MG63 (cell line): ENCODE measurements around the gene C20orf202. TPM values are rescaled to one million over a fixed set of nuclear protein-coding genes. Genes with fewer than 3 reads are reported as not detected.
A peak's percentile ranks its signal among the peaks of the same experiment; 100 is the strongest.
"Not testable (repeated sequence)": the region's sequence is repeated elsewhere in the genome, so short reads cannot be mapped to it uniquely, and the experiment has no call there.

Source experiments
- DNase-seq: peaks from one replicate; pipeline ENCODE4 v3.0.0-alpha.2; 2020
- H3K27me3 ChIP-seq: fragments of 250-450 bp; sonication (Bioruptor Pico); 2 replicates; pipeline ENCODE4 v1.5.1; 2020; ENCODE audit warnings: mild to moderate bottlenecking, moderate library complexity
- H3K36me3 ChIP-seq: fragments of 250-450 bp; sonication (Bioruptor Pico); 2 replicates; pipeline ENCODE4 v1.5.1; 2020; ENCODE audit warnings: mild to moderate bottlenecking, moderate library complexity
- H3K4me3 ChIP-seq: fragments of 250-450 bp; sonication (Bioruptor Pico); 2 replicates; pipeline ENCODE4 v1.5.1; 2020; ENCODE audit warnings: mild to moderate bottlenecking, moderate library complexity
- H3K9me3 ChIP-seq: fragments of 250-450 bp; sonication (Bioruptor Pico); 2 replicates; pipeline ENCODE4 v1.5.1; 2020; ENCODE audit warnings: mild to moderate bottlenecking, moderate library complexity
- total RNA-seq: library from RNA; depleted of rRNA; stranded (reverse); fragments of >200 nt; shearing (Covaris generic); gene quantifications from 2 replicates; pipeline ENCODE4 v1.2.3, GENCODE V29; 2014; ENCODE audit warnings: low replicate concordance

The C20orf202 gene
- total RNA-seq, 1 experiment from 2014 or later: not detected

DNA sequence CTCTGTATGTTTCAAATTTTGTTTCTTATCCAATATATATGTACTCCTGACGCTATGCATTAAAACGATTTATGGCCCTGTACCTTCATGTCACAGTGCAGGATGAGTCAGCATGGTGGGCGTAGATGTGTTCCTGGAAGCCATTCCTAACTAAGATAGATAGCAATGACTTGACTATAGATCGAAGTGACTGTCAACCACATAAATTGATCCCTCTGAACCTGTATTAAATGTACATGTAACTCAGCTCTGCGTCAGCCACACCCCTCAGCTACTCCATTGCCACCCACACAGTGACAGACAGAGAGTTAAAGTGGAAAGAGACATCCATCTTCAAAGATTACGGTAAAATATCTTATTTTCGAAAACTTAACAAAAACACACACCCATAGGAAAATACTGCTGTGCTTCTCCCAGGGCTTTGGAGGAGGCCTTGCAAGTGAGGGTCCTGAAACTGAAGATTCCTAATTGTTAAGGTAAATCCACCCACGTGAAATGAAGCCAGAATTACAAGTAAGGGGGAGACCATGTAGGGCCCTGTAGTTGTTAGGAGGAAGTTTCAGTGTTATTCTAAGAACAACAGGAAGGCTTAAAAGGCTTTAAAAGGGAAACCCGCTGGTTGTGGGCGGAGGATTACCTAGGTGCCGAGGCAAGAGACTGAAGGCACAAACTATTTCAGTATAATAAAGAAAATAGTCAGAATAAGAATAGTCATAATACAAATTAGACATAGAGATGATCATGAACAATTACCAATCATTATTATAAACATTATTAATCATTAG, 12.3 kb downstream of the C20orf202 start:
- Histone ChIP-seq H3K4me3 (no peak overlapping the region), H3K36me3 (no peaks in the 10 kb centered on the region), H3K9me3 (no peaks in the 10 kb centered on the region), H3K27me3 (no peaks in the 10 kb centered on the region)
- no peak for DNase-seq

DNA sequence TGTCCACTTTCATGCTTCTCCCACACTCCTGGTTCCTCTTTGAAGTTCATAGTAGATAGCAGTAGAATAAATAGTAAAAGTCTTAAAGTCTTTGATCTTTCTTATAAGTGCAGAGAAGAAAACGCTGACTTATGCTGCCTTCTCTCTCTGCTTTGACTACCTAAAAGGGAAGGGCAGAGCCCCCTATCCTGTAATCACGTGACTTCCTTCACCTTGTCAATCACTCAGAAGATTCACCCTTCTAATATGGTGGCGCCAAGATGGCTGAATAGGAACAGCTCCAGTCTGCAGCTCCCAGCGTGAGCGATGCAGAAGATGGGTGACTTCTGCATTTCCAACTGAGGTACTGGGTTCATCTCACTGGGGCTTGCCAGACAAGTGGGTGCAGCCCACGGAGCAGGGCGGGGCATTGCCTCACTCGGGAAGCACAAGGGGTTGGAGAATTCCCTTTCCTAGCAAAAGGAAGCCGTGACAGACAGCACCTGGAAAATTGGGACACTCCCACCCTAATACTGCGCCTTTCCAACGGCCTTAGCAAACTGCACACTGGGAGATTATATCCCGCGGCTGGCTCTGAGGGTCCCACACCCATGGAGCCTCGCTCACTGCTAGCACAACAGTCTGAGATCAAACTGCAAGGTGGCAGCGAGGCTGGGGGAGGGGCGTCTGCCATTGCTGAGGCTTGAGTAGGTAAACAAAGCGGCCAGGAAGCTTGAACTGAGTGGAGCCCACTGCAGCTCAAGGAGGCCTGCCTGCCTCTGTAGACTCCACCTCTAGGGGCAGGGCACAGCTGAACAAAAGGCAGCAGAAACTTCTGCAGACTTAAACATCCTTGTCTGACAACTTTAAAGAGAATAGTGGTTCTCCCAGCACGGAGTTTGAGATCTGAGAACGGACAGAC, 13.5 kb downstream of the C20orf202 start:
- not testable (repeated sequence) for DNase-seq, H3K36me3 ChIP-seq, H3K9me3 ChIP-seq, H3K4me3 ChIP-seq, H3K27me3 ChIP-seq

DNA sequence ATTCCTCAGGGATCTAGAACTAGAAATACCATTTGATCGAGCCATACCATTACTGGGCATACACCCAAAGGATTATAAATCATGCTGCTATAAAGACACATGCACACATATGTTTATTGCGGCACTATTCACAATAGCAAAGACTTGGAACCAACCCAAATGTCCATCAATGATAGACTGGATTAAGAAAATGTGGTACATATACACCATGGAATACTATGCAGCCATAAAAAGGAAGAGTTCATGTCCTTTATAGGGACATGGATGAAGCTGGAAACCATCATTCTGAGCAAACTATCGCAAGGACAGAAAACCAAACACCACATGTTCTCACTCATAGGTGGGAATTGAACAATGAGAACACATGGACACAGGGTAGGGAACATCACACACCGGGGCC, 19.5 kb downstream of the C20orf202 start:
- DNase-seq, H3K4me3 ChIP-seq, H3K36me3 ChIP-seq, H3K27me3 ChIP-seq, H3K9me3 ChIP-seq: not testable (repeated sequence)

DNA sequence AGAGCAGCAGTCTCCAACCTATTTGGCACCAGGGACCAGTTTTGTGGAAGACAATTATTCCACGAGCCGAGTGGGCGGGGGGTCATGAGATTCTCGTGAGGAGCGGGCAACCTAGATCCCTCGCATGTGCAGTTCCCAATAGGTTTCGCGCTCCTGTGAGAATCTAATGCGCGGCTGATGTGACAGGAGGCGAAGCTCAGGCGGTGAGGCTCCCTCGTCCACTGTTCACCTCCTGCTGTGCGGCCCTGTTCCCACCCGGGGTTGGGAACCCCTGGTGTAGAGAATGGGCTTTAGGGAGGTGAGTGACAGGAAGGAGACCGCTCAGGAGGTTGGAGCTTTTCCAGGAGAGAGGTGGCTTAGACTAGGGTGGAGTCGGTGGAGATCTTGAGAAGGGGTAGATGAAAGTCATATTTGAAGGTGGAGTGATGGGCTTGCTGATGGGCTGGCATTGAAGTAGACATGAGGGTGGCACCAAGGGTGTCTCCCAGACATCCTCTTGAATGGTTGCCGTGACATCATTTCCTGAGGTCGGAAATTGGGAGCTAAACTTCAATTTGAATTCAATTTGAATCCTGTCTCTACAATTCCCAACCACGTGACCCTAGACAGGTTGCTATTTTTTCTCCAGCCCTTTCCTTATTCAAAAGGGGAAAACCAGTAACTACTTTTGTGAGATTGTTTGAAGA, 21.1 kb downstream of the C20orf202 start:
- peaks cover 16% of the 10 kb centered on the region for H3K27me3 ChIP-seq
- no peak for DNase-seq
- H3K36me3 ChIP-seq: no peaks in the 10 kb centered on the region
- H3K9me3 ChIP-seq: no peaks in the 10 kb centered on the region
- H3K4me3 ChIP-seq: no peak overlapping the region

DNA sequence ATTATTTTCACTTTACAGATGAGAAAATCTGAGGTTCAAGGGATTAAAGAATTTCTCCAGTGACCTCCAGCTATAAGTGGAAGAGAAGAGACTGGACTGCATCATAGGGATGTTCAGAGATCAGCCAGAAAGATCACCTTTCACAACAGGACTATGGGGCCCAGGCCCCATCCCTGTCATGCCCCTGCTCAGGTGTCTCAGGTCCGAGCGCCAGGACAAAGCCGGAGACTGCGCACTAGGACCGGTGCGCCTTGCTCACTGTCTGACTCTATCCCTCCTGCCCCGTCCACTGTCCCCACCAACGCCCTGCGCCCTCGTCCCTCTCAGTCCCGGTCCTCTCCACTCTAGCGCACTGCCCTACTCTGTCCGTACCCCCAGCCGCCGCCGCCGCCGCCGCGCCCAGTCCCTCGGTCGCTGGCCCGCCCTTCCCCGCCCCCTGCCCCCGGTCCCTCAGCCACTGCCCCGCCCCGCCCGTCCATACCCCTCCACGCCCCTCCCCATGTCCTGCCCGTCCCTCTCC, 22.1 kb downstream of the C20orf202 start:
- Histone ChIP-seq H3K4me3 (peak overlapping the region; percentile 30), H3K9me3 (no peaks in the 10 kb centered on the region), H3K36me3 (no peaks in the 10 kb centered on the region), H3K27me3 (peaks cover 23% of the 10 kb centered on the region)
- no peak for DNase-seq

DNA sequence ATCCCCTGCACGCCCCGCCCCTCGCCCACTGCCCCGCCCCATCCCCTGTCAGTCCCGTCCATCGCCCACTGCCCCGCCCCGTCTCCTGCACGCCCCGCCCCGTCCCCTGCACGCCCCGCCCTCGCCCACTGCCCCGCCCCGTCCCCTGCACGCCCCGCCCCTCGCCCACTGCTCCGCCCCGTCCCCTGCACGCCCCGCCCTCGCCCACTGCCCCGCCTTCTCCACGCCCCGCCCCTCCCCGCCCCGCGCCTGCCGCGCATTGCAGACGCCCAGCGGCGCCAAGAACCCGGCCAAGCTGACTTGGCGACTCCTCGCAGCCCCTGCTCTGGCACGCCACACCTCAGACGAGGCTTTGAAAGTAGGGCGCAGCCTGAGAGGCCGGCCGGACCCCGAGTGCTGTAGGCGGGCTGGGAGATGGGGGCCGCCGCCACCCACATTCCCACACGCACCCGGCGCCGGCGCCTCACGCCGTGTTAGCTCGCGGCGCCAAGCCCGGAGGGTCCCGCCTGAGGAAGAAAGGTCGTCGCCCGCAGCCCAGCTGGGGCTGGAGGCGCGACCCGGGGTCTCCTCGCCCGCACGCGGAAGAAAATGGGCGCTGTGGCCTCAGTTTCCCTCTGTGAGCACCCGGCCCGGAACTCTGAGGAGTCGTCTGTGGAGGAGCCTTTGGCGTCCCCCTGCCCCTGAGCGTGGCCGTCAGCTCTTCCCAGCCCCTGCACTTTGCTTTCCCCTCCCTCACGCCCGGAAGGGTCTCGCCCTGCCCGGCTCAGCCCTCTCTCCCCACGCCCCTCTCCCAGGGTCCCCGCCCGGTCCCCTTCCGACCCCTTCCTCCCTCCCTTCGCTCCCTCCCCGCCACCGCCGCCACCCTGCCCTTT, 22.8 kb downstream of the C20orf202 start, which contains the start of gene RAD21L1:
Gene RAD21L1 (plus strand): TSS at position 262 of the 872 bp plus-strand sequence. CDS start 2,410 bp downstream, outside the sequence.
- H3K4me3 ChIP-seq: peak within 1 kb of the TSS; percentile 57
- peak; percentile 68 for DNase-seq
- H3K36me3 ChIP-seq: no peaks in the 10 kb centered on the region
- peaks cover 25% of the 10 kb centered on the region for H3K27me3 ChIP-seq
- H3K9me3 ChIP-seq: no peaks in the 10 kb centered on the region

DNA sequence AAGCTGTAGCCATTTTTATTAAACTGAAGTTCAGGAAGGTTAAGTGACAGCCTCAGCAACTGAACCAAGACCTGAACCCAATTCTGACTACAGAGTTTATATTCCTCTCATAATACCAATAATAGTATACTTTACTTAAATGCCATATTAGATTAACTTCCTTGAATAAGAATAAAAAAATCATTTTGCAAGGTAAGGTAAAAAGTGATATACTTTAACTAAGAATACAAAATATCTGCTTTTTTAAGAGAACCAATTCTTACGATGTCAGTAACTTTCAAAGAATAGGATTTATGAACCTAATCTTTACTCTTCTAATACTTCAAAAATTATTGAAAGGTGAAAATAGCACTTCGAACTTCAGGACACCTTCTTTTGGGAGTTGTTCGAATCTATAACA, 26.3 kb downstream of the C20orf202 start:
- DNase-seq: no peak
- H3K9me3 ChIP-seq: no peaks in the 10 kb centered on the region
- H3K4me3 ChIP-seq: no peak overlapping the region
- peaks cover 25% of the 10 kb centered on the region for H3K27me3 ChIP-seq
- no peaks in the 10 kb centered on the region for H3K36me3 ChIP-seq

DNA sequence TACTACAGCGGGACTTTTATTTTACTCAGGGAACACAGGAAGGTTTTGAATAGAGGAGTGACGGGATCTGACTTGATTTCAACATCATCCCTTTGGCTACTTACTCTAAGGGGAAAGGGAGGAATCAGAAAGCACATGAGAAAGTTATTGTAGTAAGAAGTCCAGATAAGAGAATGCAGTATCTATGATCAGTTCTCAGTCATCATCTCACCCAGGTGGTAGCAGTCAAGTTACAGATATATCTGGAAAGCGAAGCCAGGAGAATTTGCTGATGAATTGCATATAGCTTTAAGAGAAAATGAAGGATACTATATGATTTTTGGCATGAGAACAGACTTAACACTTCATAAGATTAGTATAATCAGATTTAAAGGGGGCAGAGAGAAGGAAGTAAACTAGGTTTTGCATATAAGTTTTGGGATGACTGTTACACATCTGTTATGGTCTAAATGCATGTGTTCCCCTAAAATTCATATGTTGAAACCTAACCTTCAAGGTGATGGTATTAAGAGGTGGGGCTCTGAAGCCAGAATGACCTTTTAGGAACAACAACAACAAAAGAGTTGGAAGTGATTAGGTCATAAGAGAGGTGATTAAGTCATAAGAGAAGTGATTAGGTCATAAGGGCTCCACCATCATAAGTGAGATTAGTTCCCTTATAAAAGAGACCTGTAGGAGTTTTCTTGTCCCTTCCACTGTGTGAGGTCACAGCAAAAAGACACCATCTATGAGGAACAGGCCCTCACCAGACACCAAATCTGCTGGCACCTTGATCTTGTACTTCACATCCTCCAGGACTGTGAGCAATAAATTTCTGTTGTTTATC, 29.2 kb downstream of the C20orf202 start:
- Histone ChIP-seq H3K9me3 (no peaks in the 10 kb centered on the region), H3K27me3 (peaks cover 19% of the 10 kb centered on the region), H3K36me3 (no peaks in the 10 kb centered on the region), H3K4me3 (no peak overlapping the region)
- DNase-seq: no peak

DNA sequence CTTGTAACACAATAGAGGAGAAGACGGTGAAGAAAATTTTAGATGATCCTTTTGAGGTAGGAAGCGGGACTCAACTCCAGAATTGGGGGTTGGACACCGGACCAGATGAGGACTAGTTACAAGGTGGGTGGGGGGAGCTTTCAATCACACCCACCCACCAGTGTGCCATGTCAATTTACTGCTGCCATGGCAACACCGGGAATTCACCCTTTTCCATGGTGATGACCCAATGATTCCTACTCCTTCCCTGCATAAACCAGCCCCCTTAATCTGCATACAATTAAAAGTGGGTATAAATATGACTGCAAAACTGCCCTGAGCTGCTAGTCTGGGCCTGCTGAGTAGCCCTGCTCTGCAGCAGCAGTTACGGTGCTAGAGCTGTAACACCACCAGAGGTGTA, 37.3 kb downstream of the C20orf202 start:
- Histone ChIP-seq H3K27me3 (no peaks in the 10 kb centered on the region), H3K9me3 (no peaks in the 10 kb centered on the region), H3K36me3 (no peaks in the 10 kb centered on the region), H3K4me3 (no peak overlapping the region)
- no peak for DNase-seq

DNA sequence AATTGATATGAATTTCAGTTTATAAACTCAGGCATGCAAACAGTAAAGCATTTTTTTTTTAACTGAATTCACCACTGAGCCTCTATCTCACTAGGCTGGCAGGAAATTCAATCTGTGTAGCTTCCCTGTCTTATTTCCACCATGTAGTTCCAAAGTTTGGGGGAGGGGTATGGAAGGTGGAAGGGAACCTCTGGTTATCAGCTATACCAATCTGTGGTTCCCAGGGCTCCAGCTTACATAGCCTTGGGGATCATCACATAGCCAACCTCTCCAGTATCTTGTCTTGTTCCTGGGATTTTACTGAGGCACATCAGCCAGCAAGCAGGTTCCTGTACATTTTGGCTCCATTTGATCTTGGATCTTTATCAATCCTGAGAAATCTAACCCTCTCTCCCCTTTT, 38.2 kb downstream of the C20orf202 start:
- Histone ChIP-seq H3K27me3 (no peaks in the 10 kb centered on the region), H3K9me3 (no peaks in the 10 kb centered on the region), H3K36me3 (no peaks in the 10 kb centered on the region), H3K4me3 (no peak overlapping the region)
- no peak for DNase-seq

DNA sequence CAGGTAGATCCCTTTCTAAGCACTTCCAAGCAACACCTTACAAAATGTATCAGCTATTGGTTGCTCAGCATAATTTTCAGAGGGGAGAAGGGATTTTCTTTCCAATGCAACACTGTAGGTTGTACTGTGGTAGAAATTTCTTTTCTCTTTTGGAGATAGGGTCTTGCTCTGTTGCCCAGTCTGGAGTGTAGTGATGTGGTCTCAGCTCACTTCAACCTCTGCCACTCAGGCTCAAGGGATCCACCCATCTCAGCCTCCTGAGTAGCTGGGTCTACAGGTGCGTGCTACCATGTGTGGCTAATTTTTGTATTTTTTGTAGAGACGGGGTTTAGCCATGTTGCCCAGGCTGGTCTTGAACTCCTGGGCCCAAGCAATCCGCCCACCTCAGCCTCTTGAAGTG, 38.8 kb downstream of the C20orf202 start:
- Histone ChIP-seq H3K4me3 (no peak overlapping the region), H3K27me3 (no peaks in the 10 kb centered on the region), H3K36me3 (no peaks in the 10 kb centered on the region), H3K9me3 (no peaks in the 10 kb centered on the region)
- no peak for DNase-seq

DNA sequence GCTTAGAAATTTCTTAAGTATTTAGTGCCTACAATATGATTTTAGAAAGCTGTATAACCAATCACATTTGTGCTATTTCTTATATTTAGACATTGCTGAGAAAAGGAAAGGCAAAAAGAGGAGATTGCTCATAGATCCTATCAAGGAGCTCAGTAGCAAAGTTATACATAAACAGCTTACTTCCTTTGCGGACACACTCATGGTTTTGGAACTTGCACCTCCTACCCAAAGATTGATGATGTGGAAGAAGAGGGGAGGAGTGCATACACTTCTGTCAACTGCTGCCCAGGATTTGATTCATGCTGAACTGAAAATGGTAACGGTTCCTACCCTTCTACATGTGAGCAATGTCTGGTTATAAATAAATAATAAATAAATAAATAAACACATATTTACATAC, 39.3 kb downstream of the C20orf202 start:
- Histone ChIP-seq H3K9me3 (no peaks in the 10 kb centered on the region), H3K4me3 (no peak overlapping the region), H3K36me3 (no peaks in the 10 kb centered on the region), H3K27me3 (no peaks in the 10 kb centered on the region)
- DNase-seq: peak; percentile 57

DNA sequence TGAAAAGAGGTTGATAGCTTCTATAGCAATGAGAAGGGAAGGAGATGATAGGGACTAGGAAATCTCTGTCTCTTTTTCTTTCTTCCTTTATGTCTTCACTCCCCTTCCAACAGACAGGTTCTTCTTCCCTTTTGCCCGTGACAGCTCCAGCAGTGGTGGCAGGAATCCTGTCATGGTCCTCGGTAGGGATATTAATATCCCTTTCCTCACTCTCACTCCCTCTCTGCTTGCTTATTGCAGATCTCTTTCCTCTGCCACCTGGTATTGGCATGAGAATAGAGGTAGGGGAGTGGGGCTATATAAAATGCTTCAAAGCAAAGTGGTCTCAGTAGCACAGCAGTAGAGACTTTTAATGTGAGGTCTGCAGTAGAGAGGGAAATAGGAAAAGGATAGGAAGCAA, 42.3 kb downstream of the C20orf202 start:
- no peaks in the 10 kb centered on the region for H3K9me3 ChIP-seq
- H3K36me3 ChIP-seq: no peaks in the 10 kb centered on the region
- DNase-seq: no peak
- H3K27me3 ChIP-seq: no peaks in the 10 kb centered on the region
- no peak overlapping the region for H3K4me3 ChIP-seq

DNA sequence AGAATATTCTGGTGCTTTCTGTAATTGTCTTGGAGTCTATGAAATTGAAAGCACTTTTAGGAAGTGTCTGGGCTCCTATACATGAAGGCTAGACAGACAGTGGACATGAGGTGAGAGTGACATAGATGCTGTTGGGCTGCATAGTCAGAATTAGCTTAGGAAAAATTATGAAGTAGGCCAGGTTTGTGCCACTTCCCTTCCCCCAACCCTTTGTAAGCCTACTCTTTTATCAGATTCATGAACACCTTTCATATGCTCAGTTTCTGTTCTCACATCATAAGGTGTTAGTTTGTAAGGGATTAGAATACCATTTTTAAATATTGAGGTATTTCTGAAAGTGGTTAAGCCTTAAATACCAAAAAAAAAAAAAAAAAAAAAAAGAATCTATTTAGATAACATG, 44.4 kb downstream of the C20orf202 start:
- no peak overlapping the region for H3K4me3 ChIP-seq
- no peaks in the 10 kb centered on the region for H3K36me3 ChIP-seq
- no peak for DNase-seq
- no peaks in the 10 kb centered on the region for H3K27me3 ChIP-seq
- no peaks in the 10 kb centered on the region for H3K9me3 ChIP-seq

DNA sequence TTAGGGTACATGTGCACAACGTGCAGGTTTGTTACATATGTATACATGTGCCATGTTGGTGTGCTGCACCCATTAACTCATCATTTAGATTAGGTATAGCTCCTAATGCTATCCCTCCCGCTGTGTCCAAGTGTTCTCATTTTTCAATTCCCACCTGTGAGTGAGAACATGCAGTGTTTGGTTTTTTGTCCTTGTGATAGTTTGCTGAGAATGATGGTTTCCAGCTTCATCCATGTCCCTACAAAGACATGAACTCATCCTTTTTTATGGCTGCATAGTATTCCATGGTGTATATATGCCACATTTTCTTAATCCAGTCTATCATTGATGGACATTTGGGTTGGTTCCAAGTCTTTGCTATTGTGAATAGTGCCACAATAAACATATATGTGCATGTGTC, 47.0 kb downstream of the C20orf202 start:
- H3K4me3 ChIP-seq, H3K9me3 ChIP-seq, H3K36me3 ChIP-seq: not testable (repeated sequence)

More for the DNA sequence above, 47.0 kb downstream of the C20orf202 start:
- not testable (repeated sequence) for DNase-seq, H3K27me3 ChIP-seq
